ENCODE results near the gene SLC1A4. TPM values are rescaled to one million over a fixed set of nuclear protein-coding genes. Genes with fewer than 3 reads are reported as not detected.
A peak's percentile ranks its signal among the peaks of the same experiment; 100 is the strongest.

SLC1A4 gene
- total RNA-seq, 1 donor: 7.8 TPM

DNA sequence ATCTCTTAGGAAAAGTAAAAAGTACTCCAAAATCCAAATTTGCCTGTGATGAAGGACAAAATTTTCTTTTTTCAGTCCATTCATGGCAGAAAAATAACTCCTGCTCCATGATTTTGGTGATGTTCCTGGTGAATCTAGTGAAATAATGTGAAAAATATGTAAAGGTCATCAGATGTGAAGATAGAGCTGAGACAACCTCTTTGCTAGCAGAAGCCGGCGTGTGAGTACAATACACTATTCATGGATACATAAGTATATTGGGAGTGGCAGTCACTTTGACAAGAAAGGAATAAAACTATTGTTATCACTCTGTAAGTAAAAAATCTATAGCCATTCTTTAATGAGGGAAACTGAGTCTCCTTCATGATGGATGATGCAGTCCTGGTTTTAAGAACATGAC lies 6.3 kb upstream of the SLC1A4 start:
- no peak for TF ChIP-seq CTCF (IDR thresholded peaks at IDR 0.05; ENCODE audit: insufficient read depth, low read depth, low read length)
- no peak for DNase-seq (ENCODE audit: low read depth)
- no peak overlapping the region for H3K4me3 ChIP-seq (ENCODE audit: low read depth, low read length)

GRCh38 chr2:64985447-64985846 lies 3.8 kb upstream of the SLC1A4 start:
- DNase-seq (ENCODE audit: low read depth): no peak
- TF ChIP-seq CTCF (IDR thresholded peaks at IDR 0.05; ENCODE audit: insufficient read depth, low read depth, low read length): no peak
- no peak overlapping the region for H3K4me3 ChIP-seq (ENCODE audit: low read depth, low read length)

DNA sequence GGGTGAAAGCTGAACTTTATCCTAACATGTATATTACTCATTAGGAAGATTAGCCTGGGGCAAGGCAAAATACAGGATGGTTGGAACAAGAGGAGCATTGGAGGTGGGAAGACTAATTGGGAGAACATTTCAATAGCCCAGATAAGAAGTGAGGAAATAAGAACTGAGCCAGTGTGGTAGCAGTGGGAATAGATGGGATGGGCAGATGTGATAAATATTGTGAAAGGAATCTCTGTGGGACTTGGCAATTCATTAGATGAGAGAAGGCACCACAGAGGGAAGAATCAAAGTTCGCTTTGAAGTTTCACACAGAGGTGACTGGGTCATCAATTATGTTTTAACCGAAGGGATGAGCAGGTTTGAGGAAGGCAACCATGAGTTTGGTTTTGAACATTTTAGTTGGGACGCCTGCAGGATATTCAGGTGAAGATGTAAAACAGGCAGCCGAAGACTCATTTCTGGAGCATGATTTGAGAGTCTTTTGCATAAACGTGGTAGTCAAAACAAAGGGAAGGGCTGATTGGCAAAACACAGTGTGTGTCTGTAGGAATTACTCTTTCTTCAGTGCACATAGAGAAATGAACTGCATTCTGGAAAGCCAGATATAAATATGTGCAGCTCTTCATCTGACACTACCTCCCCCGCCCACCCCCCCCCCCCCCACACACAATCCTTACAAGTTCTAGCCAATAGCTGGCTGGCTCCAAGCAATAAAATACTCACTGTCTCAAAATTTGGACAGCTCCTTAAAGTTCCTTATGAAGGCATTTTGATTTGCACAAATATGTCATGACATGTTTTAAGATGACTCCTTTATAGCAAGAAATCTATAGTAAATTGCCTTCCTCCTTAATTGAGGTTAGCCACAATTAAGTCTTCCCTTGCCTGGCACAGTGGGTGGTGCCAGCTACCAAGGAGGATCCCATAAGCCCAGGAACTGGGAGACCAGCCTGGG lies 1.9 kb upstream of the SLC1A4 start:
- peak; percentile 20 for DNase-seq (ENCODE audit: low read depth)
- H3K4me3 ChIP-seq (ENCODE audit: low read depth, low read length): peak overlapping the region; percentile 76
- no peak for TF ChIP-seq CTCF (IDR thresholded peaks at IDR 0.05; ENCODE audit: insufficient read depth, low read depth, low read length)

GRCh38 chr2:64987956-64988419 lies 1.2 kb upstream of the SLC1A4 start:
- no peak for TF ChIP-seq CTCF (IDR thresholded peaks at IDR 0.05; ENCODE audit: insufficient read depth, low read depth, low read length)
- peak; percentile 95 for DNase-seq (ENCODE audit: low read depth)
- H3K4me3 ChIP-seq (ENCODE audit: low read depth, low read length): peak overlapping the region; percentile 76

GRCh38 chr2:64988420-64989125 lies 626 bp upstream of the SLC1A4 start:
- TF ChIP-seq CTCF (IDR thresholded peaks at IDR 0.05; ENCODE audit: insufficient read depth, low read depth, low read length): peak; percentile 39
- H3K4me3 ChIP-seq (ENCODE audit: low read depth, low read length): peak overlapping the region; percentile 76
- peak; percentile 86 for DNase-seq (ENCODE audit: low read depth)

GRCh38 chr2:64989982-64990614 lies 899 bp downstream of the SLC1A4 start:
- H3K4me3 ChIP-seq (ENCODE audit: low read depth, low read length): peak overlapping the region; percentile 78
- TF ChIP-seq CTCF (IDR thresholded peaks at IDR 0.05; ENCODE audit: insufficient read depth, low read depth, low read length): no peak
- DNase-seq (ENCODE audit: low read depth): no peak
